Fibroblast of lung (primary cell): ENCODE measurements around the gene APC. TPM values are rescaled to one million over a fixed set of nuclear protein-coding genes. Genes with fewer than 3 reads are reported as not detected.

Source experiments
- DNase-seq, 2 donors: peaks; one replicate each; pipeline versions ENCODE4 v3.0.0 to v3.0.0-alpha.2; 2010; ENCODE audit warnings: low read depth in 2 of 2
- H2AFZ ChIP-seq: 2 replicates; pipeline ENCODE4 v1.5.1; 2012; ENCODE audit warnings: low read length, control low read depth, inconsistent platforms
- H3K27ac ChIP-seq: 2 replicates; pipeline ENCODE4 v1.5.1; 2011; ENCODE audit warnings: low read length, control low read depth; ENCODE audit not compliant: insufficient read depth
- H3K27me3 ChIP-seq: 2 replicates; pipeline ENCODE4 v1.5.1; 2011; ENCODE audit warnings: mild to moderate bottlenecking, low read length; ENCODE audit not compliant: control insufficient read depth, insufficient read depth
- H3K36me3 ChIP-seq: 2 replicates; pipeline ENCODE4 v1.5.1; 2011; ENCODE audit warnings: low read length; ENCODE audit not compliant: control insufficient read depth, insufficient read depth
- H3K4me1 ChIP-seq: 2 replicates; pipeline ENCODE4 v1.5.1; 2011; ENCODE audit warnings: low read length; ENCODE audit not compliant: control insufficient read depth, insufficient read depth; ENCODE audit errors: extremely low read depth
- H3K4me2 ChIP-seq: 2 replicates; pipeline ENCODE4 v1.5.1; 2011; ENCODE audit warnings: low read length, control low read depth; ENCODE audit not compliant: insufficient read depth; ENCODE audit errors: extremely low read depth
- H3K4me3 ChIP-seq, 4 experiments: fragments of 200-600 bp in 1 of 4; sonication (generic) in 1 of 4; replicated peaks in 1 of 4; 2 replicates each; pipeline ENCODE4 v1.5.1; 2011 to 2016; ENCODE audit warnings: low read length in 4 of 4, low read depth in 3 of 4, mild to moderate bottlenecking in 3 of 4, control low read depth in 2 of 4, inconsistent platforms in 1 of 4, mixed read lengths in 1 of 4; ENCODE audit not compliant: insufficient read depth in 1 of 4; ENCODE audit errors: control extremely low read depth in 1 of 4
- H3K79me2 ChIP-seq: 2 replicates; pipeline ENCODE4 v1.5.1; 2012; ENCODE audit warnings: mild to moderate bottlenecking, low read length, inconsistent platforms; ENCODE audit not compliant: control insufficient read depth, insufficient read depth
- H3K9ac ChIP-seq: 2 replicates; pipeline ENCODE4 v1.5.1; 2011; ENCODE audit warnings: mild to moderate bottlenecking, low read length, control low read depth; ENCODE audit not compliant: insufficient read depth
- H3K9me3 ChIP-seq: 2 replicates; pipeline ENCODE4 v1.5.1; 2012; ENCODE audit warnings: low read depth, low read length; ENCODE audit not compliant: control insufficient read depth, insufficient read depth
- H4K20me1 ChIP-seq: 2 replicates; pipeline ENCODE4 v1.5.1; 2011; ENCODE audit warnings: low read length; ENCODE audit not compliant: control insufficient read depth, insufficient read depth; ENCODE audit errors: extremely low read depth
- EZH2 ChIP-seq: IDR thresholded peaks from 2 replicates; pipeline ENCODE4 v1.5.1; 2012; ENCODE audit warnings: low read length, control low read depth, mild to moderate bottlenecking; ENCODE audit errors: missing control alignments
- polyA plus RNA-seq, 2 donors: library from polyadenylated mRNA; depleted of rRNA in 1 of 2; stranded (reverse) in 1 of 2; unstranded in 1 of 2; fragments of >200 nt; gene quantifications; 2 replicates each; pipeline ENCODE4 v1.2.1, GENCODE V29; 2011 to 2012; ENCODE audit warnings: missing spikeins in 1 of 2
- total RNA-seq: library from RNA; depleted of rRNA; stranded (reverse); fragments of >200 nt; gene quantifications from 2 replicates; pipeline ENCODE4 v1.2.1, GENCODE V29; 2014
- TF ChIP-seq, protein P1 (sequence below), 2 donors: IDR thresholded peaks in 1 of 2; conservative IDR thresholded peaks in 1 of 2; 1 replicate in 1 of 2; 2 replicates in 1 of 2; pipeline ENCODE4 v1.5.1; 2011 to 2012; ENCODE audit warnings: low read length in 2 of 2, control low read depth in 1 of 2, inconsistent platforms in 1 of 2, low read depth in 1 of 2, mild to moderate bottlenecking in 1 of 2

Gene APC
- total and polyA plus RNA-seq, 2 donors (not counting 1 experiment from before 2014, with no cell fraction given), result 23.6 to 69.9 TPM

DNA sequence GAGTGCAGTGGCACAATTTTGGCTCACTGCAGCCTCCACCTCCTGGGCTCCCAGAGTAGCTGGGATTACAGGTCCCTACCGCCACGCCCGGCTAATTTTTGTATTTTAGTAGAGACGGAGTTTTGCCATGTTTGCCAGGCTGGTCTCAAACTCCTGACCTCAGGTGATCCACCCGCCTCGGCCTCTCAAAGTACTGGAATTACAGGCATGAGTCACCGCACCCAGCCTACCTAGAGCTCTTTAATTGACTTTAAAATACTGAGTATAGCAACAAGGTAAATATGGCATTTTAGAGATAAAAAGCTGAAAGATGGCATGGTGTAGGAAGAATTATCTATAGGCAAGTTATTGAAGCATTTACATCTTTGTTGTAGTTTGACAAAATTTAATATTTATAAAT, 21.0 kb downstream of the APC start:
- no peaks in the 10 kb centered on the region for H3K27me3 ChIP-seq
- no peaks in the 10 kb centered on the region for H4K20me1 ChIP-seq
- no peak for DNase-seq
- peaks cover 2% of the 10 kb centered on the region for H3K79me2 ChIP-seq
- TF ChIP-seq EZH2, result no peak
- TF ChIP-seq, protein P1, sequence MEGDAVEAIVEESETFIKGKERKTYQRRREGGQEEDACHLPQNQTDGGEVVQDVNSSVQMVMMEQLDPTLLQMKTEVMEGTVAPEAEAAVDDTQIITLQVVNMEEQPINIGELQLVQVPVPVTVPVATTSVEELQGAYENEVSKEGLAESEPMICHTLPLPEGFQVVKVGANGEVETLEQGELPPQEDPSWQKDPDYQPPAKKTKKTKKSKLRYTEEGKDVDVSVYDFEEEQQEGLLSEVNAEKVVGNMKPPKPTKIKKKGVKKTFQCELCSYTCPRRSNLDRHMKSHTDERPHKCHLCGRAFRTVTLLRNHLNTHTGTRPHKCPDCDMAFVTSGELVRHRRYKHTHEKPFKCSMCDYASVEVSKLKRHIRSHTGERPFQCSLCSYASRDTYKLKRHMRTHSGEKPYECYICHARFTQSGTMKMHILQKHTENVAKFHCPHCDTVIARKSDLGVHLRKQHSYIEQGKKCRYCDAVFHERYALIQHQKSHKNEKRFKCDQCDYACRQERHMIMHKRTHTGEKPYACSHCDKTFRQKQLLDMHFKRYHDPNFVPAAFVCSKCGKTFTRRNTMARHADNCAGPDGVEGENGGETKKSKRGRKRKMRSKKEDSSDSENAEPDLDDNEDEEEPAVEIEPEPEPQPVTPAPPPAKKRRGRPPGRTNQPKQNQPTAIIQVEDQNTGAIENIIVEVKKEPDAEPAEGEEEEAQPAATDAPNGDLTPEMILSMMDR (conservative IDR thresholded peaks at IDR 0.05 in 1 of 2, IDR thresholded peaks at IDR 0.05 in 1 of 2; ENCODE audit: low read depth in 1 of 2, low read length in 2 of 2), result no peak
- no peaks in the 10 kb centered on the region for H3K36me3 ChIP-seq
- no peaks in the 10 kb centered on the region for H3K9me3 ChIP-seq
- H3K4me1 ChIP-seq, result peaks cover 7% of the 10 kb centered on the region
- no peak overlapping the region for H3K4me3 ChIP-seq
- no peak overlapping the region for H3K27ac ChIP-seq
- H3K4me2 ChIP-seq, result no peak overlapping the region
- no peak overlapping the region for H3K9ac ChIP-seq
- no peak overlapping the region for H2AFZ ChIP-seq

GRCh38 chr5:112762113-112762810, 24.6 kb downstream of the APC start:
- H3K27ac ChIP-seq, result no peak overlapping the region
- no peaks in the 10 kb centered on the region for H3K9me3 ChIP-seq
- no peaks in the 10 kb centered on the region for H4K20me1 ChIP-seq
- no peaks in the 10 kb centered on the region for H3K27me3 ChIP-seq
- no peaks in the 10 kb centered on the region for H3K79me2 ChIP-seq
- peak; percentile 26 to 73 for DNase-seq
- no peak overlapping the region for H3K4me2 ChIP-seq
- TF ChIP-seq EZH2, result no peak
- TF ChIP-seq, protein P1 (conservative IDR thresholded peaks at IDR 0.05 in 1 of 2, IDR thresholded peaks at IDR 0.05 in 1 of 2; ENCODE audit: low read depth in 1 of 2, low read length in 2 of 2), result no peak
- no peak overlapping the region for H3K9ac ChIP-seq
- no peak overlapping the region for H3K4me3 ChIP-seq
- H2AFZ ChIP-seq, result no peak overlapping the region
- no peaks in the 10 kb centered on the region for H3K36me3 ChIP-seq
- peaks cover 7% of the 10 kb centered on the region for H3K4me1 ChIP-seq

DNA sequence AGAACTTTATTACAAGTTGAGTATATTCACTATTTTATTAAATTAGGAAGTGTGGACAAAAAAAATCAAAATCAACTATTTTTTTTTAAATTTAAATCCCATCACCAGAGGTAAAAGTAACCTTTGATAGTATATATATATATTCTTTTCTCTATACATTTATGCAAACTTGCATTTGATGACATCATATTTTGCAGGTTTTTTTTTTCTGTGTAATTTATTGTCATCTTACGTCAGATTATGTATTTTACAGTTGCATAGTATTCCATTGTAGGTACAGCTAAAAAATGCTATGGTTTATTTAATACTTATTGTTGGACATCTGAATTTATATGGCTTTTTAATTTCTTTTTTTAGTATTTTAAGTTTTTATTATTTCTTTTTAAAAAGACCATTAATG, 25.5 kb downstream of the APC start:
- DNase-seq, result no peak
- H3K79me2 ChIP-seq, result no peaks in the 10 kb centered on the region

More for the DNA sequence above, 25.5 kb downstream of the APC start:
- Histone ChIP-seq H2AFZ (no peak overlapping the region), H3K9ac (no peak overlapping the region), H3K27me3 (no peaks in the 10 kb centered on the region), H3K36me3 (no peaks in the 10 kb centered on the region), H4K20me1 (no peaks in the 10 kb centered on the region), H3K27ac (no peak overlapping the region), H3K9me3 (no peaks in the 10 kb centered on the region), H3K4me3 (no peak overlapping the region), H3K4me1 (peaks cover 7% of the 10 kb centered on the region), H3K4me2 (no peak overlapping the region)
- no peak for TF ChIP-seq EZH2
- TF ChIP-seq, protein P1 (conservative IDR thresholded peaks at IDR 0.05 in 1 of 2, IDR thresholded peaks at IDR 0.05 in 1 of 2; ENCODE audit: low read depth in 1 of 2, low read length in 2 of 2), result no peak
